CD14-positive monocyte (primary cell): Measurements from ENCODE around the gene DDHD1. TPM values are rescaled to one million over a fixed set of nuclear protein-coding genes. Genes with fewer than 3 reads are reported as not detected.
A peak's percentile ranks its signal among the peaks of the same experiment; 100 is the strongest.
"Not testable (repeated sequence)": the region's sequence is repeated elsewhere in the genome, so short reads cannot be mapped to it uniquely, and the experiment has no call there.

Source experiments
- DNase-seq, 3 donors: peaks; one replicate each; pipeline ENCODE4 v3.0.0-alpha.2; 2011 to 2022
- H2AFZ ChIP-seq: 2 replicates; pipeline ENCODE4 v1.6.0; 2012; ENCODE audit warnings: mild to moderate bottlenecking, low read depth, low read length, inconsistent platforms; ENCODE audit not compliant: insufficient read depth, poor library complexity, severe bottlenecking
- H3K27ac ChIP-seq, 2 donors: 1 replicate in 1 of 2; 2 replicates in 1 of 2; pipeline ENCODE4 v1.5.1; 2012 to 2013; ENCODE audit warnings: low read length in 2 of 2, control low read depth in 1 of 2, inconsistent platforms in 1 of 2, low read depth in 1 of 2, mild to moderate bottlenecking in 1 of 2
- H3K27me3 ChIP-seq, 2 donors: one replicate each; pipeline versions ENCODE4 v1.6.0 to v1.6.1; 2011 to 2013; ENCODE audit warnings: low read length in 2 of 2; ENCODE audit not compliant: control insufficient read depth in 2 of 2, insufficient read depth in 2 of 2
- H3K36me3 ChIP-seq, 2 donors: replicated peaks in 1 of 2; 1 replicate in 1 of 2; 2 replicates in 1 of 2; pipeline versions ENCODE4 v1.5.1 to v1.6.1; 2012 to 2013; ENCODE audit warnings: low read length in 2 of 2, control low read depth in 1 of 2, inconsistent platforms in 1 of 2, mild to moderate bottlenecking in 1 of 2; ENCODE audit not compliant: insufficient read depth in 2 of 2, control insufficient read depth in 1 of 2
- H3K4me1 ChIP-seq, 2 donors: 1 replicate in 1 of 2; 2 replicates in 1 of 2; pipeline versions ENCODE4 v1.5.1 to v1.6.1; 2012 to 2013; ENCODE audit warnings: low read length in 2 of 2, control low read depth in 1 of 2, inconsistent platforms in 1 of 2, mild to moderate bottlenecking in 1 of 2, moderate library complexity in 1 of 2; ENCODE audit not compliant: insufficient read depth in 2 of 2, control insufficient read depth in 1 of 2
- H3K4me2 ChIP-seq: replicated peaks from 2 replicates; pipeline ENCODE3; 2012; ENCODE audit warnings: low read length, moderate library complexity, mild to moderate bottlenecking; ENCODE audit not compliant: poor library complexity, severe bottlenecking; ENCODE audit errors: extremely low read depth
- H3K4me3 ChIP-seq, 3 experiments: fragments of 200-600 bp in 1 of 3; sonication (generic) in 1 of 3; replicated peaks in 1 of 3; 1 replicate in 2 of 3; 2 replicates in 1 of 3; pipeline ENCODE4 v1.5.1; 2011 to 2013; ENCODE audit warnings: low read length in 3 of 3, mild to moderate bottlenecking in 3 of 3, control low read depth in 2 of 3, low read depth in 2 of 3, inconsistent platforms in 1 of 3, moderate library complexity in 1 of 3
- H3K79me2 ChIP-seq: 2 replicates; pipeline ENCODE4 v1.6.0; 2012; ENCODE audit warnings: mild to moderate bottlenecking, control low read depth, inconsistent platforms, low read length, moderate library complexity; ENCODE audit not compliant: insufficient read depth
- H3K9ac ChIP-seq: 2 replicates; pipeline ENCODE4 v1.6.0; 2017; ENCODE audit warnings: low read length, mild to moderate bottlenecking; ENCODE audit not compliant: insufficient read depth, poor library complexity, severe bottlenecking
- H3K9me3 ChIP-seq, 2 donors: replicated peaks in 1 of 2; 1 replicate in 1 of 2; 2 replicates in 1 of 2; pipeline versions ENCODE4 v1.5.1 to v1.6.1; 2012 to 2013; ENCODE audit warnings: low read length in 2 of 2, control low read depth in 1 of 2; ENCODE audit not compliant: control insufficient read depth in 1 of 2, insufficient read depth in 1 of 2
- H4K20me1 ChIP-seq: 2 replicates; pipeline ENCODE4 v1.6.0; 2012; ENCODE audit warnings: mild to moderate bottlenecking, low read length, control low read depth, moderate library complexity; ENCODE audit not compliant: insufficient read depth
- H3K27ac Mint-ChIP-seq, 7 donors: one replicate each; pipeline ENCODE4 v1.8.0; 2020; ENCODE audit warnings: mild to moderate bottlenecking in 7 of 7, mixed read lengths in 7 of 7, moderate library complexity in 6 of 7, inconsistent platforms in 2 of 7
- H3K27me3 Mint-ChIP-seq, 3 donors: one replicate each; pipeline ENCODE4 v1.8.0; 2021 to 2022; ENCODE audit warnings: low read depth in 3 of 3, mild to moderate bottlenecking in 3 of 3, mixed read lengths in 3 of 3, moderate library complexity in 3 of 3, inconsistent platforms in 1 of 3
- H3K36me3 Mint-ChIP-seq, 2 donors: one replicate each; pipeline ENCODE4 v1.8.0; 2020; ENCODE audit warnings: mixed read lengths in 2 of 2, inconsistent platforms in 1 of 2, mild to moderate bottlenecking in 1 of 2
- H3K4me1 Mint-ChIP-seq: one replicate; pipeline ENCODE4 v1.8.0; 2020; ENCODE audit warnings: mild to moderate bottlenecking, mixed read lengths
- H3K4me3 Mint-ChIP-seq, 2 donors: one replicate each; pipeline ENCODE4 v1.8.0; 2020; ENCODE audit warnings: mild to moderate bottlenecking in 2 of 2, mixed read lengths in 2 of 2, moderate library complexity in 1 of 2
- H3K9me3 Mint-ChIP-seq, 7 donors: one replicate each; pipeline ENCODE4 v1.8.0; 2020 to 2022; ENCODE audit warnings: mixed read lengths in 7 of 7, mild to moderate bottlenecking in 6 of 7, moderate library complexity in 6 of 7, inconsistent platforms in 2 of 7
- WGBS: methylation state at CpG from one replicate; pipeline ENCODE4 v1.1.5; 2013; ENCODE audit warnings: missing lambda C conversion rate; ENCODE audit not compliant: insufficient coverage; 5-methylcytosine and 5-hydroxymethylcytosine counted together
- intact Hi-C, 2 donors: fragments of 100-400 bp; cut with micrococcal nuclease; formaldehyde crosslinking; loops; one replicate each; pipeline versions ENCODE4 v1.15.0 to v1.15.1; 2023
- polyA plus RNA-seq, 3 donors: library from polyadenylated mRNA; depleted of rRNA in 1 of 3; unstranded in 2 of 3; stranded (reverse) in 1 of 3; fragments of 300-500 nt in 2 of 3; fragments of >200 nt in 1 of 3; fragmentation: Illumina TruSeq in 2 of 3; gene quantifications; 1 replicate in 2 of 3; 2 replicates in 1 of 3; pipeline ENCODE4 v1.2.3, GENCODE V29; 2012 to 2021
- TF ChIP-seq, protein P1 (sequence below): fragments of 200-600 bp; IDR thresholded peaks from one replicate; pipeline ENCODE4 v1.8.0; 2022; ENCODE audit warnings: antibody characterized with exemption, mild to moderate bottlenecking

DDHD1 gene
- polyA plus RNA-seq, 3 donors = 2.2 to 7.0 (median 3.1) TPM

- Histone ChIP-seq H3K27ac (no peak overlapping the region), H3K9ac (no peak overlapping the region), H2AFZ (no peak overlapping the region), H3K4me3 (no peak overlapping the region), H3K4me1 (no peaks in the 10 kb centered on the region), H3K4me2 (no peak overlapping the region), H3K36me3 (no peaks in the 10 kb centered on the region), H3K9me3 (no peaks in the 10 kb centered on the region), H3K79me2 (no peaks in the 10 kb centered on the region), H4K20me1 (no peaks in the 10 kb centered on the region), H3K27me3 (no peaks in the 10 kb centered on the region)
- TF ChIP-seq, protein P1, sequence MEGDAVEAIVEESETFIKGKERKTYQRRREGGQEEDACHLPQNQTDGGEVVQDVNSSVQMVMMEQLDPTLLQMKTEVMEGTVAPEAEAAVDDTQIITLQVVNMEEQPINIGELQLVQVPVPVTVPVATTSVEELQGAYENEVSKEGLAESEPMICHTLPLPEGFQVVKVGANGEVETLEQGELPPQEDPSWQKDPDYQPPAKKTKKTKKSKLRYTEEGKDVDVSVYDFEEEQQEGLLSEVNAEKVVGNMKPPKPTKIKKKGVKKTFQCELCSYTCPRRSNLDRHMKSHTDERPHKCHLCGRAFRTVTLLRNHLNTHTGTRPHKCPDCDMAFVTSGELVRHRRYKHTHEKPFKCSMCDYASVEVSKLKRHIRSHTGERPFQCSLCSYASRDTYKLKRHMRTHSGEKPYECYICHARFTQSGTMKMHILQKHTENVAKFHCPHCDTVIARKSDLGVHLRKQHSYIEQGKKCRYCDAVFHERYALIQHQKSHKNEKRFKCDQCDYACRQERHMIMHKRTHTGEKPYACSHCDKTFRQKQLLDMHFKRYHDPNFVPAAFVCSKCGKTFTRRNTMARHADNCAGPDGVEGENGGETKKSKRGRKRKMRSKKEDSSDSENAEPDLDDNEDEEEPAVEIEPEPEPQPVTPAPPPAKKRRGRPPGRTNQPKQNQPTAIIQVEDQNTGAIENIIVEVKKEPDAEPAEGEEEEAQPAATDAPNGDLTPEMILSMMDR = peak; percentile 22
- peak overlapping the region in 1 of 7 donors; percentile 59 for H3K27ac Mint-ChIP-seq
- no peaks in the 10 kb centered on the region for H3K36me3 Mint-ChIP-seq
- peaks cover 5% of the 10 kb centered on the region for H3K4me1 Mint-ChIP-seq
- H3K4me3 Mint-ChIP-seq = no peak overlapping the region
- H3K9me3 Mint-ChIP-seq = peaks cover 0 to 1% (median 0%) of the 10 kb centered on the region in 7 donors
- peak in 2 of 3 donors; percentile 27 to 30 for DNase-seq
- 100% methylated on average over 5 of the region's 13 CpGs for WGBS
- intact Hi-C loops = no loop called here
- peaks cover 1 to 9% (median 3%) of the 10 kb centered on the region in 3 donors for H3K27me3 Mint-ChIP-seq
Observed at GRCh38 chr14:53180272-53181221, 27.4 kb upstream of the DDHD1 start.

- H3K9me3 Mint-ChIP-seq, intact Hi-C loops, H3K9ac ChIP-seq, H3K4me1 ChIP-seq, H3K27ac Mint-ChIP-seq, H3K36me3 Mint-ChIP-seq, H3K4me1 Mint-ChIP-seq, H2AFZ ChIP-seq, H3K27me3 ChIP-seq, H3K27ac ChIP-seq, H3K4me3 Mint-ChIP-seq, H4K20me1 ChIP-seq, DNase-seq, H3K79me2 ChIP-seq, H3K4me3 ChIP-seq, H3K4me2 ChIP-seq, H3K9me3 ChIP-seq, H3K36me3 ChIP-seq, H3K27me3 Mint-ChIP-seq: not testable (repeated sequence)
- no CpG with 5 or more reads among the region's 2 CpGs for WGBS
Observed at GRCh38 chr14:53179486-53180005, 26.4 kb upstream of the DDHD1 start.
